Smooth muscle cell (in vitro differentiated cells): ENCODE measurements around the gene WDR31. TPM values are rescaled to one million over a fixed set of nuclear protein-coding genes. Genes with fewer than 3 reads are reported as not detected.

Experiments
- DNase-seq: peaks from one replicate; lab custom pipeline; 2025; ENCODE audit not compliant: unreplicated experiment; lab: John Stamatoyannopoulos, UW
- H2AFZ ChIP-seq: fragments of 200-600 bp; sonication (generic); 2 replicates; pipeline ENCODE4 v1.6.0; 2016; ENCODE audit warnings: antibody characterized with exemption, low read depth, mild to moderate bottlenecking
- H3F3A ChIP-seq: fragments of 200-600 bp; sonication (generic); 2 replicates; pipeline ENCODE4 v1.6.0; 2017; ENCODE audit warnings: antibody characterized with exemption, low read depth
- H3K27ac ChIP-seq: fragments of 200-600 bp; sonication (generic); 2 replicates; pipeline ENCODE4 v1.5.1; 2016; ENCODE audit warnings: low read depth, mild to moderate bottlenecking
- H3K27me3 ChIP-seq: fragments of 200-600 bp; sonication (generic); 2 replicates; pipeline ENCODE4 v1.6.1; 2016; ENCODE audit warnings: low read depth, mild to moderate bottlenecking
- H3K36me3 ChIP-seq: fragments of 200-600 bp; sonication (generic); 2 replicates; pipeline ENCODE4 v1.5.1; 2016; ENCODE audit warnings: low read depth
- H3K4me1 ChIP-seq: fragments of 200-600 bp; sonication (generic); 2 replicates; pipeline ENCODE4 v1.5.1; 2016; ENCODE audit warnings: low read depth
- H3K4me2 ChIP-seq: fragments of 200-600 bp; sonication (generic); 2 replicates; pipeline ENCODE4 v1.6.0; 2016; ENCODE audit warnings: mild to moderate bottlenecking
- H3K4me3 ChIP-seq: fragments of 200-600 bp; sonication (generic); 2 replicates; pipeline ENCODE4 v1.5.1; 2016; ENCODE audit warnings: mild to moderate bottlenecking
- H3K79me2 ChIP-seq: fragments of 200-600 bp; sonication (generic); 2 replicates; pipeline ENCODE4 v1.6.0; 2016; ENCODE audit warnings: low read depth, mild to moderate bottlenecking
- H3K9ac ChIP-seq: fragments of 200-600 bp; sonication (generic); 2 replicates; pipeline ENCODE4 v1.6.0; 2016; ENCODE audit warnings: low read depth
- H3K9me3 ChIP-seq: fragments of 200-600 bp; sonication (generic); replicated peaks from 2 replicates; pipeline ENCODE4 v1.5.1; 2016; ENCODE audit warnings: low read depth
- H4K20me1 ChIP-seq: fragments of 200-600 bp; sonication (generic); 2 replicates; pipeline ENCODE4 v1.6.0; 2016; ENCODE audit warnings: low read depth
- WGBS: methylation state at CpG from one replicate; pipeline ENCODE4 v1.1.7; 2016; ENCODE audit warnings: low lambda C conversion rate; 5-methylcytosine and 5-hydroxymethylcytosine counted together
- polyA plus RNA-seq: library from polyadenylated mRNA; unstranded; fragments of >200 nt; fragmentation: Nextera tagmentation; extraction: Ambion mirVana; gene quantifications from 2 replicates; pipeline ENCODE4 v1.2.1, GENCODE V29; 2016
- total RNA-seq: library from RNA; depleted of rRNA; stranded (reverse); fragments of >200 nt; gene quantifications from 2 replicates; pipeline ENCODE4 v1.2.3, GENCODE V29; 2014
- TF ChIP-seq, protein P1 (sequence below): fragments of 200-600 bp; sonication (generic); IDR thresholded peaks from 2 replicates; pipeline ENCODE4 v1.5.1; 2017; ENCODE audit warnings: borderline replicate concordance, mild to moderate bottlenecking, antibody characterized with exemption; ENCODE audit not compliant: insufficient read depth, poor library complexity, severe bottlenecking

The WDR31 gene
- total and polyA plus RNA-seq, 2 experiments from 2014 or later: 1.6 to 2.7 TPM

DNA sequence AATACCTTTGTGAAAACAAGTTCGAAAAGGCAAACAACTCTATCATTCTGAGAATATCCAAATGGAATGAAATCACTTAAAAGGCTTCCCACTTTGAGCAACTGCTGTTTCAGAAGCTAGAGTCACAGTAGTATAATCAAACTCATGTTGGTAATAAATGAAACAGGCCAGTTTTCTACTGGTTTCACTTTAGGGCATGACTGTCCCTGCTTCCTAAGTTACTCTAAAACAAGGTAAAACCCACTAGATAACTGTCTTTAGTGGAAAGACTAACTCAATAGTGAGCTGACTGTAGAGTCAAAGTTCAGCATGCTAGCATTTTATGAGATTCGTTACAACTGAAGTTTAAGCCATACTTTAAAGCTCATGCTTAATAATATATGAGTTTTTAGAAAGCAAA lies 70.7 kb downstream of the WDR31 start:
- peaks cover 12% of the 10 kb centered on the region for H3K36me3 ChIP-seq
- H3K27me3 ChIP-seq: no peaks in the 10 kb centered on the region

DNA sequence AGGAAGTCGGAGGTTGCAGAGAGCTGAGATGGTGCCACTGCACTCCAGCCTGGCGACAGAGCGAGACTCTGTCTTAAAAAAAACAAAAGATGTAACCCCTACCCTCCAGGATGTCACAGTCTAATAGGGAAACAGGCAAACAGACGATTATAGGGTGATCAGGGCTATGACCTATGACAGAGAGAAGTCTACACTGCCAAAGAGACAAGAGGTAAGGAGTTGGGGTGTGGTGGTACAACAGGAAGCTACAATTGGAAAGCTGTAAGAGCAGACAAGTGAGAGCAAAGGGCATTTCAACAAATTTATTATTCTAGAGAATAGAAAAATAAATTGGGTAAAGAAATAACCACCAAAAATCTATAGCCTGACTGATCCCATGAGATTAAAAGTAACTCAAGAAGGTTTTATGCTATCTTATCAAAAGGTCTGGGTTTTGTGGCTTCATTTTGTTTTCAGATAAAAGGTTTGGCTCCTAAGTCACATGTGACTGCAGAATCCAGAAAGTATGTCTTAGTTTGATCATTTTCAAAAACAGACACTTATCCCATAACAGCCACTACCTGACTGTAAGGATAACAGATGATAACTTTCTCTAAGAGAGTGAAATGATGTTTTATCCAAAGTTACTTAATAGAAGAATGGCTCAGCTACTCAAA lies 72.0 kb downstream of the WDR31 start:
- TF ChIP-seq, protein P1, sequence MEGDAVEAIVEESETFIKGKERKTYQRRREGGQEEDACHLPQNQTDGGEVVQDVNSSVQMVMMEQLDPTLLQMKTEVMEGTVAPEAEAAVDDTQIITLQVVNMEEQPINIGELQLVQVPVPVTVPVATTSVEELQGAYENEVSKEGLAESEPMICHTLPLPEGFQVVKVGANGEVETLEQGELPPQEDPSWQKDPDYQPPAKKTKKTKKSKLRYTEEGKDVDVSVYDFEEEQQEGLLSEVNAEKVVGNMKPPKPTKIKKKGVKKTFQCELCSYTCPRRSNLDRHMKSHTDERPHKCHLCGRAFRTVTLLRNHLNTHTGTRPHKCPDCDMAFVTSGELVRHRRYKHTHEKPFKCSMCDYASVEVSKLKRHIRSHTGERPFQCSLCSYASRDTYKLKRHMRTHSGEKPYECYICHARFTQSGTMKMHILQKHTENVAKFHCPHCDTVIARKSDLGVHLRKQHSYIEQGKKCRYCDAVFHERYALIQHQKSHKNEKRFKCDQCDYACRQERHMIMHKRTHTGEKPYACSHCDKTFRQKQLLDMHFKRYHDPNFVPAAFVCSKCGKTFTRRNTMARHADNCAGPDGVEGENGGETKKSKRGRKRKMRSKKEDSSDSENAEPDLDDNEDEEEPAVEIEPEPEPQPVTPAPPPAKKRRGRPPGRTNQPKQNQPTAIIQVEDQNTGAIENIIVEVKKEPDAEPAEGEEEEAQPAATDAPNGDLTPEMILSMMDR: no peak
- Histone ChIP-seq H3K27me3 (no peaks in the 10 kb centered on the region), H2AFZ (no peak overlapping the region), H4K20me1 (no peaks in the 10 kb centered on the region), H3K36me3 (peaks cover 11% of the 10 kb centered on the region), H3K4me2 (no peak overlapping the region), H3K4me3 (no peak overlapping the region), H3K79me2 (no peaks in the 10 kb centered on the region), H3K9me3 (no peaks in the 10 kb centered on the region), H3K27ac (no peak overlapping the region), H3K4me1 (no peaks in the 10 kb centered on the region), H3F3A (no peaks in the 10 kb centered on the region), H3K9ac (no peak overlapping the region)
- DNase-seq: no peak
- 100% methylated on average over 4 of the region's 4 CpGs for WGBS

More for the DNA sequence above, 70.7 kb downstream of the WDR31 start:
- no peak for DNase-seq
- TF ChIP-seq, protein P1: no peak
- peaks cover 6% of the 10 kb centered on the region for H4K20me1 ChIP-seq
- H3K27ac ChIP-seq: no peak overlapping the region
- no peak overlapping the region for H3K4me2 ChIP-seq
- no peak overlapping the region for H3K9ac ChIP-seq
- H3K79me2 ChIP-seq: peaks cover 13% of the 10 kb centered on the region
- 95% methylated on average over 2 of the region's 2 CpGs for WGBS
- H3F3A ChIP-seq: no peaks in the 10 kb centered on the region
- H3K4me3 ChIP-seq: no peak overlapping the region
- H3K9me3 ChIP-seq: no peaks in the 10 kb centered on the region
- H3K4me1 ChIP-seq: peaks cover 4% of the 10 kb centered on the region
- H2AFZ ChIP-seq: no peak overlapping the region

DNA sequence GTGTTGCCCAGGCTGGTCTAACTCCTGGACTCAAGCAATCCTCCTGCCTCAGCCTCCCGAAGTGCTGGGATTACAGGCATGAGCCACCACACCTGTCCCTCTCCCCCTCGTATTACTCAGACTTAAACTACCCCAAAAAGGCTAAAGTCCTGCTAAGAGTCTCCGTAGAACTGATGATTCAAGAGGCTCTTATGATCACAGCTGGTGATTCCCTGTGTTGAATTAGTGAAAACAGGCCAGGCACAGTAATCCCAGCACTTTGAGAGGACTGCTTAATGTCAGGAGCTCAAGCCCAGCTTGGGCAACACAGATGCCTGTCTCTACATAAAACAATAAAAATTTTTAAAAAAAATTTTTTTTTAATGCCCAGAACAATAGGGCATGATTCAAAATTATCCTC lies 73.9 kb downstream of the WDR31 start:
- H3K4me1 ChIP-seq: no peaks in the 10 kb centered on the region
- peaks cover 8% of the 10 kb centered on the region for H3K36me3 ChIP-seq
- H3F3A ChIP-seq: no peaks in the 10 kb centered on the region
- WGBS: 56% methylated on average over 3 of the region's 3 CpGs
- no peak overlapping the region for H3K4me2 ChIP-seq
- H2AFZ ChIP-seq: no peak overlapping the region
- TF ChIP-seq, protein P1: no peak
- H3K27ac ChIP-seq: peak overlapping the region; percentile 11
- no peaks in the 10 kb centered on the region for H3K27me3 ChIP-seq
- no peaks in the 10 kb centered on the region for H3K79me2 ChIP-seq
- no peak overlapping the region for H3K4me3 ChIP-seq
- no peak for DNase-seq
- H3K9ac ChIP-seq: no peak overlapping the region
- no peaks in the 10 kb centered on the region for H3K9me3 ChIP-seq
- H4K20me1 ChIP-seq: no peaks in the 10 kb centered on the region

Other genes with a start within 250 kb of the WDR31 start
- gene SLC31A2, start 189.3 kb downstream of the WDR31 start, total RNA-seq: 4.8 and 8.7 TPM in 2 replicates
- 7.6 and 9.1 TPM in 2 replicates for gene SLC31A2, start 189.3 kb downstream of the WDR31 start, polyA plus RNA-seq
- gene FKBP15, start 119.0 kb downstream of the WDR31 start, total RNA-seq: 22.6 and 27.9 TPM in 2 replicates
- 12.3 and 13.0 TPM in 2 replicates for gene FKBP15, start 119.0 kb downstream of the WDR31 start, polyA plus RNA-seq
- 34.7 and 39.1 TPM in 2 replicates for gene SLC31A1, start 118.7 kb downstream of the WDR31 start, total RNA-seq
- gene SLC31A1, start 118.7 kb downstream of the WDR31 start, polyA plus RNA-seq: 28.1 and 35.8 TPM in 2 replicates
- gene CDC26, start 64.7 kb downstream of the WDR31 start, total RNA-seq: 44.8 and 49.3 TPM in 2 replicates
- gene CDC26, start 64.7 kb downstream of the WDR31 start, polyA plus RNA-seq: 59.8 and 61.8 TPM in 2 replicates
- 18.5 and 22.9 TPM in 2 replicates for gene PRPF4, start 64.6 kb downstream of the WDR31 start, total RNA-seq
- gene PRPF4, start 64.6 kb downstream of the WDR31 start, polyA plus RNA-seq: 21.0 and 22.2 TPM in 2 replicates
- gene RNF183, start 36.9 kb downstream of the WDR31 start, total RNA-seq: 0.09 and 2.3 TPM in 2 replicates
- 0.66 TPM in 1 of 2 replicates, not detected in the other for gene RNF183, start 36.9 kb downstream of the WDR31 start, polyA plus RNA-seq
- gene BSPRY, start 9.3 kb upstream of the WDR31 start, total RNA-seq: 0.36 and 0.67 TPM in 2 replicates
- gene BSPRY, start 9.3 kb upstream of the WDR31 start, polyA plus RNA-seq: 0.27 and 2.3 TPM in 2 replicates
- gene HDHD3, start 36.7 kb upstream of the WDR31 start, total RNA-seq: 2.9 and 6.7 TPM in 2 replicates
- gene HDHD3, start 36.7 kb upstream of the WDR31 start, polyA plus RNA-seq: 12.5 and 18.9 TPM in 2 replicates
- gene ALAD, start 61.0 kb upstream of the WDR31 start, total RNA-seq: 6.2 and 7.1 TPM in 2 replicates
- gene ALAD, start 61.0 kb upstream of the WDR31 start, polyA plus RNA-seq: 15.4 and 22.4 TPM in 2 replicates
- 33.7 and 40.8 TPM in 2 replicates for gene POLE3, start 70.4 kb upstream of the WDR31 start, total RNA-seq
- gene POLE3, start 70.4 kb upstream of the WDR31 start, polyA plus RNA-seq: 35.3 and 39.0 TPM in 2 replicates
- 2.0 TPM in 1 of 2 replicates, not detected in the other for gene C9orf43, start 70.5 kb upstream of the WDR31 start, total RNA-seq
- gene C9orf43, start 70.5 kb upstream of the WDR31 start, polyA plus RNA-seq: not detected in 2 replicates
- 43.8 and 58.4 TPM in 2 replicates for gene RGS3, start 123.5 kb upstream of the WDR31 start, total RNA-seq
- gene RGS3, start 123.5 kb upstream of the WDR31 start, polyA plus RNA-seq: 94.5 and 108 TPM in 2 replicates